22Rv1 (cell line): ENCODE measurements around the gene TRMT2A.

Source experiments
- CTCF ChIP-seq: fragments of 450-650 bp; IDR thresholded peaks from 2 replicates; pipeline ENCODE4 v1.5.1; 2017; ENCODE audit warnings: mild to moderate bottlenecking
- ZFX ChIP-seq: fragments of 450-650 bp; IDR thresholded peaks from 2 replicates; pipeline ENCODE4 v1.6.1; 2017; ENCODE audit warnings: antibody characterized with exemption, borderline replicate concordance

- TF ChIP-seq CTCF: no peak
- TF ChIP-seq ZFX: no peak
Observed at GRCh38 chr22:20164863-20165262, 47.8 kb upstream of the TRMT2A start.
